A549 (cell line): ENCODE results near the gene PRR12. TPM values are rescaled to one million over a fixed set of nuclear protein-coding genes. Genes with fewer than 3 reads are reported as not detected.
A peak's percentile ranks its signal among the peaks of the same experiment; 100 is the strongest.

Source experiments
- ATAC-seq, 2 experiments: fragments of 200-7000 bp in 1 of 2; fragments of >200 bp in 1 of 2; cut with Nextera tagmentation in 1 of 2; cut with Tn5 transposase in 1 of 2; 3 replicates each; pipeline versions ENCODE4 v1.8.0 to v1.9.1; 2018 to 2020; ENCODE audit warnings: mild to moderate bottlenecking in 1 of 2, moderate library complexity in 1 of 2
- CTCF ChIA-PET: fragments of 300-600 bp; sonication (Branson Sonifier 250); formaldehyde crosslinking; extraction: SDS; loops from one replicate; lab custom pipeline; 2021; ENCODE audit warnings: antibody characterized with exemption, inconsistent platforms; lab: Yijun Ruan, JAX
- POLR2A ChIA-PET: fragments of 350-600 bp; formaldehyde crosslinking; extraction: SDS; loops from one replicate; lab custom pipeline; 2021; ENCODE audit warnings: antibody characterized with exemption, inconsistent platforms; lab: Yijun Ruan, JAX
- DNase-seq, 2 experiments: peaks; one replicate each; pipeline versions ENCODE4 v3.0.0 to v3.0.0-alpha.2; 2011 to 2016; ENCODE audit warnings: low read depth in 1 of 2, low spot score in 1 of 2
- FAIRE-seq: peaks from 2 replicates; lab custom pipeline; 2011; peaks lifted over from hg19 to GRCh38; lab: Jason Lieb, UNC
- H3K27ac ChIP-seq, 2 experiments: fragments of >200 bp; sonication (Bioruptor Twin); formaldehyde crosslinking; 3 replicates each; pipeline ENCODE4 v1.5.1; 2016 to 2017
- H3K4me1 ChIP-seq: fragments of >200 bp; sonication (Bioruptor Twin); formaldehyde crosslinking; 3 replicates; pipeline ENCODE4 v1.6.1; 2016
- H3K4me2 ChIP-seq: fragments of >200 bp; sonication (Bioruptor Twin); formaldehyde crosslinking; 3 replicates; pipeline ENCODE4 v1.6.1; 2016
- H3K4me3 ChIP-seq: fragments of >200 bp; sonication (Bioruptor Twin); formaldehyde crosslinking; 3 replicates; pipeline ENCODE4 v1.5.1; 2016
- H3K9me3 ChIP-seq: fragments of >200 bp; sonication (Bioruptor Twin); formaldehyde crosslinking; 3 replicates; pipeline ENCODE4 v1.6.1; 2016
- BCL3 ChIP-seq: fragments of >200 bp; sonication (Bioruptor Twin); formaldehyde crosslinking; IDR thresholded peaks from 3 replicates; pipeline ENCODE4 v1.6.1; 2016
- EHF ChIP-seq: fragments of 250-450 bp; sonication (Bioruptor Pico); IDR thresholded peaks from 2 replicates; pipeline ENCODE4 v1.5.0; 2020; ENCODE audit warnings: mild to moderate bottlenecking
- ELK1 ChIP-seq: fragments of 150-350 bp; IDR thresholded peaks from 2 replicates; pipeline ENCODE4 v1.6.1; 2014; ENCODE audit warnings: low read depth, mild to moderate bottlenecking, low read length
- FOSB ChIP-seq: fragments of 250-450 bp; sonication (Bioruptor Pico); IDR thresholded peaks from 2 replicates; pipeline ENCODE4 v1.5.0; 2020; ENCODE audit warnings: mild to moderate bottlenecking, moderate library complexity
- HEYL ChIP-seq: fragments of 250-450 bp; sonication (Bioruptor Pico); IDR thresholded peaks from 2 replicates; pipeline ENCODE4 v1.8.0; 2021; ENCODE audit warnings: mild to moderate bottlenecking, moderate library complexity
- JUN ChIP-seq, 2 experiments: fragments of >200 bp; sonication (Bioruptor Twin); formaldehyde crosslinking; IDR thresholded peaks; 2 replicates in 1 of 2; 3 replicates in 1 of 2; pipeline ENCODE4 v1.6.1; 2016 to 2017
- JUNB ChIP-seq: fragments of >200 bp; sonication (Bioruptor Twin); formaldehyde crosslinking; IDR thresholded peaks from 2 replicates; pipeline ENCODE4 v1.6.1; 2016
- MAX ChIP-seq: IDR thresholded peaks from 2 replicates; pipeline ENCODE4 v1.6.1; 2012
- MAZ ChIP-seq: fragments of 150-350 bp; IDR thresholded peaks from 2 replicates; pipeline ENCODE4 v1.6.1; 2014; ENCODE audit warnings: antibody characterized with exemption, low read depth, low read length, borderline replicate concordance
- PHF8 ChIP-seq: fragments of 200-600 bp; sonication (generic); IDR thresholded peaks from 2 replicates; pipeline ENCODE4 v1.6.1; 2016; ENCODE audit warnings: low read depth, mild to moderate bottlenecking, antibody characterized with exemption, moderate library complexity, borderline replicate concordance
- POLR2A ChIP-seq: IDR thresholded peaks from 2 replicates; pipeline ENCODE4 v1.6.1; 2012; ENCODE audit warnings: mild to moderate bottlenecking, low read length
- TFCP2L1 ChIP-seq: fragments of 250-450 bp; sonication (Bioruptor Pico); IDR thresholded peaks from 2 replicates; pipeline ENCODE4 v1.5.0; 2021; ENCODE audit warnings: mild to moderate bottlenecking
- ZC3H11A ChIP-seq: fragments of 450-650 bp; IDR thresholded peaks from 2 replicates; pipeline ENCODE4 v1.6.1; 2014; ENCODE audit warnings: antibody characterized with exemption, mild to moderate bottlenecking
- ZFP36 ChIP-seq: fragments of 450-650 bp; IDR thresholded peaks from 2 replicates; pipeline ENCODE4 v1.6.1; 2014; ENCODE audit warnings: borderline replicate concordance; ENCODE audit not compliant: partially characterized antibody
- WGBS: methylation state at CpG from one replicate; pipeline ENCODE4 v1.1.6; 2017; ENCODE audit errors: missing lambda C conversion rate; 5-methylcytosine and 5-hydroxymethylcytosine counted together
- polyA plus RNA-seq, 4 experiments: library from polyadenylated mRNA; depleted of rRNA in 3 of 4; stranded (reverse); fragments of >200 nt; fragmentation: RNase III in 1 of 4; extraction: RNeasy Plus Mini Kit Qiagen cat#74134 plus additional on column Dnase treatment in 1 of 4; gene quantifications; 2 replicates in 3 of 4; 3 replicates in 1 of 4; pipeline ENCODE4 v1.2.3, GENCODE V29; 2011 to 2017

PRR12 gene
- polyA plus RNA-seq, 2 of the 4 experiments (the other 2 are of a cell fraction): 0.78 to 15.6 TPM

GRCh38 chr19:49636233-49636932, 45.4 kb downstream of the PRR12 start:
- CTCF ChIA-PET: interaction anchor here (1.0 to 1.8 kb wide), 4 partner anchors 22 to 500 kb away, joined by 3 to 4 read pairs (median 4); no protein-coding TSS in a partner anchor
- Histone ChIP-seq H3K4me3 (no peak overlapping the region), H3K9me3 (no peaks in the 10 kb centered on the region), H3K27ac (peak overlapping the region in 1 of 2 experiments; percentile 26; a peak in 2 of 6 replicates), H3K4me2 (no peak overlapping the region), H3K4me1 (peaks cover 20% of the 10 kb centered on the region)
- FAIRE-seq (no peak), ATAC-seq (no peak)
- WGBS: 91% methylated on average over 30 of the region's 30 CpGs
- POLR2A ChIA-PET: interaction anchor here (0.9 kb wide), 1 partner anchor 40 kb away, joined by 3 read pairs; no protein-coding TSS in a partner anchor
- TF ChIP-seq MAZ (no peak), FOSB (0 out of 2 replicates have a peak, but pooled peaks have one; percentile 1), ELK1 (no peak), HEYL (CRISPR knock-in tag) (no peak)
- TF ChIP-seq, all 56 proteins: peak for 1
- DNase-seq: no peak

GRCh38 chr19:49637821-49638738, 47.1 kb downstream of the PRR12 start:
- Histone ChIP-seq H3K9me3 (no peaks in the 10 kb centered on the region), H3K27ac (peak overlapping the region; percentile 93 to 94), H3K4me3 (peak overlapping the region; percentile 32), H3K4me1 (peaks cover 24% of the 10 kb centered on the region), H3K4me2 (peak overlapping the region; percentile 97)
- peak; percentile 16 to 43 for ATAC-seq
- no peak for TF ChIP-seq ZC3H11A
- TF ChIP-seq JUNB: no peak
- peak; percentile 42 for TF ChIP-seq ZFP36
- 0 out of 3 replicates have a peak, but pooled peaks have one; percentile 9 for TF ChIP-seq BCL3
- peak; percentile 1 to 47; a peak in 2 of 5 replicates for TF ChIP-seq JUN (IDR thresholded peaks at IDR 0.05)
- no peak for TF ChIP-seq EHF (CRISPR knock-in tag)
- DNase-seq: peak; percentile 85 to 87
- POLR2A ChIA-PET: interaction anchor here (0.9 to 1.2 kb wide), 4 partner anchors 38 to 142 kb away, joined by 3 to 4 read pairs (median 4); partner anchors contain the start of genes NOSIP, PRRG2 and RPS11
- CTCF ChIA-PET: interaction anchor here (0.6 to 12.4 kb wide), 4 partner anchors 22 to 85 kb away, joined by 3 to 134 read pairs (median 60); partner anchors contain the start of genes BCL2L12 and IRF3
- no peak for FAIRE-seq
- 6% methylated on average over 11 of the region's 19 CpGs for WGBS

GRCh38 chr19:49639401-49640112, 48.6 kb downstream of the PRR12 start:
- FAIRE-seq (no peak), DNase-seq (no peak), ATAC-seq (no peak)
- TF ChIP-seq MAX (0 out of 2 replicates have a peak, but pooled peaks have one; percentile 6), EHF (CRISPR knock-in tag) (no peak), TFCP2L1 (CRISPR knock-in tag) (peak; percentile 33; the same call in 1 of the 2 replicates), POLR2A (peak; percentile 22), PHF8 (peak; percentile 27; the same call in 1 of the 2 replicates)
- Histone ChIP-seq H3K27ac (peak overlapping the region; percentile 93 to 94), H3K9me3 (no peaks in the 10 kb centered on the region), H3K4me1 (peaks cover 37% of the 10 kb centered on the region), H3K4me2 (peak overlapping the region; percentile 97), H3K4me3 (peak overlapping the region; percentile 72)
- 3% methylated on average over 18 of the region's 31 CpGs for WGBS
- ChIA-PET POLR2A (interaction anchor here (0.5 to 3.9 kb wide), 18 partner anchors 8 to 237 kb away, joined by 3 to 48 read pairs (median 7); partner anchors contain the start of genes AKT1S1, ALDH16A1, BCL2L12 and IRF3), CTCF (interaction anchor here (0.7 to 12.4 kb wide), 12 partner anchors 14 to 93 kb away, joined by 3 to 134 read pairs (median 4); partner anchors contain the start of genes BCL2L12, IRF3 and PRMT1)
